SW 1271 (cell line): ENCODE measurements around the gene LSM14A.
"Not testable (repeated sequence)": the region's sequence is repeated elsewhere in the genome, so short reads cannot be mapped to it uniquely, and the experiment has no call there.

ENCODE experiments used
- DNase-seq, 2 experiments: peaks; one replicate each; lab custom pipeline; 2025; lab: John Stamatoyannopoulos, UW

LSM14A gene

DNA sequence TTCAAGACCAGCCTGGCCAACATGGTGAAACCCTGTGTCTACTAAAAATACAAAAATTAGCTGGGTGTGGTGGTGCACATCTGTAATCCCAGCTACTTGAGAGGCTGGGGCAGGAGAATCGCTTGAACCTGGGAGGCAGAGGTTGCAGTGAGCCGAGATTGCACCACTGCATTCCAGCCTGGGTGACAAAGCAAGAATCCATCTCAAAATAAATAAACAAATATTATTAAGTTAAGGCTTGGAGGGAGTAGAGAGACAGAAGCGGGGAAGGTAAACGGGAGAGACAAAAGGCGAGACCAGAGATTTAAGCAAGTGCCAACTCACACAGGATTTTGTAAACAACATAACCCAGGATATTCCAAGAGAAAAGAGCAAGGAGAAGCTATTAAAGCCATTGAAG is 12.8 kb upstream of the LSM14A start:
- not testable (repeated sequence) for DNase-seq

GRCh38 chr19:34161902-34162301 is 10.4 kb upstream of the LSM14A start:
- DNase-seq: not testable (repeated sequence)

- DNase-seq: no peak
These were observed 7.0 kb upstream of the LSM14A start for GRCh38 chr19:34165295-34165738.

GRCh38 chr19:34169475-34170199 is 2.7 kb upstream of the LSM14A start:
- DNase-seq: not testable (repeated sequence)

DNA sequence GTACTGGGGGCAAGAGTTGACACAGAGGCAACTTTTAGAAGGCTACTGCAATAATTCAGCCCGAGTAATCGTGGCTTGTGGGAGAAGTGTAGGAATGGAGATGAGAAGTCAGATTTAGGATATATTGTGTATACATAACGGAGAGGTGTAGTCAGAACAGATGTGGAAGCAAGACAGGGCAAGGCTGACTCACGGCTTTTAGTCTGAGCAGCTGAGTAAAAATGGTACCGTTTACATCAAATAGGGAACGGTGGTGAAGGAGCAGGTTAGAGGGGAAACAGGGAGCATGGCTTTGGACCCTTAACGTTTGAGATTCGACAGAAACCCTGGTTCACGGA is 796 bp upstream of the LSM14A start:
- DNase-seq: no peak

GRCh38 chr19:34172661-34173192 is 423 bp downstream of the LSM14A start:
- DNase-seq: no peak

DNA sequence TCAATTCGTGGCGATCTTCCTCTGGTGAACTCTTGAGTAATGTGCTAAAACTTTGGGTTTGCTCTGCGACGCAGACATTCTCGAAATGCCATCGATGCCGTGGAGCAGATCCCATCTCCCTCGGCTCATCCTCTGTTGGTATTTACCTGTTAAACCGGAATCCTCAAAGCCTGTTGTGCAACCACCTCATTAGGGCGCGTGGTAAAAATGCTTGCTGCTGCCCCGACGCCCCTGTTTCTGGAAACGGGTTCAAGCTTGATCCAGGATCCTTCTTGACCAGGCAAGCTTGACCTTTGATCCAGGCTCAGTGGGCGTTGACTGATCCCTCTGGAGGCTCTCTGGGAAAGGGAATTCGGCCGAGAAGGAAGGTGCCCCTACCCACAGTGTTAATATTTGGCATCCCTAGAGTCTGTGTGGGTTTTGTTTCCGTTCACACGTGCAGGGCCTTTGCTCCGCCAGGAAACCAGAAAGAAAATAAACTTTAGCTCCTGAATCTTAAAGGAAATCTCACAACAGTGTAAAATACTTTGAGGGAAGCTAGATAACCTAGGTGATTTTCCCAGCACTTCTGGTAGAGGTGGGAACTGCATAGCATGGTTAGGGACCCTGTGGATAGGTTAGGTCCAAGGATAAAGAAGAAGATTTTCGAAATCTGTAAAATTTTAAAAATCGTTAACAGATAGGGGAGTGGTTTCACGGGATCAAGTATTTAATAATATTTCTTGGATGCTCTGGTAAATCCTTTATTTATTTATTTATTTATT is 1.1 kb downstream of the LSM14A start:
- DNase-seq: peak; percentile 46 to 52

- not testable (repeated sequence) for DNase-seq
These were observed 2.9 kb downstream of the LSM14A start for GRCh38 chr19:34175173-34175572.

DNA sequence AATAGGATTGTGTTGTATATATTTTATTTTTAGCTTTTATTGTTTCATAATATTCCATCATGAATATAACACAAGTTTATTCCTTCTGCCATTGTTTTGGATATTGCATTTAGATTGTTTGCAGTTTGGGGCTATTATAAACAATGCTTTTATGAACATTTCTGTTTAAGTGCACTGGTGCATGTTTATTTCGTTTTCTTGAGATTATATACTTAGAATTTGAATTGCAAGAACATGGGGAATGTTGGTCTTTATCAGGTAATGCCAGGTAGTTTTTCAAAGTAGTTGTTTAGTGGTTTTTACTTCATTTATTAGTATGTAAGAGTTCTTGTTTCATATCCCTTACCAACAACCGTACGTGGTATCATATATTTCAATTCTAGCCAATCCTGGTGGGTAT is 4.3 kb downstream of the LSM14A start:
- DNase-seq: no peak

DNA sequence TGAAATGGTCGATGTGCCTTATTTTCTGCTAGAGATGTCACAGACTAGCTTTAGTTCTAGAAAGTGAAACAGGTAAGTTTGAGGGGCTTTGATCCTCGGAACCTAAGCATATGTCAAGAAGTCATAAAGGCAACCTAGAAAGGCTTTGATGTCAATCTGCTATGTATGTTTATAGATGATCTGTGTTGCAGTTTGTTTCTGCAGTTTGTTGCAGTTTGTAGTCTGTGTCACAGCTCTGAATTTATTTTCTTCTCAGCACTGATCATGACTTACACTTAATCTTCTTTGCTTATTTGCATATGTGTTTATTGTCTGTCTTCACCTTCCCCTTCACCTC is 5.9 kb downstream of the LSM14A start:
- no peak for DNase-seq

DNA sequence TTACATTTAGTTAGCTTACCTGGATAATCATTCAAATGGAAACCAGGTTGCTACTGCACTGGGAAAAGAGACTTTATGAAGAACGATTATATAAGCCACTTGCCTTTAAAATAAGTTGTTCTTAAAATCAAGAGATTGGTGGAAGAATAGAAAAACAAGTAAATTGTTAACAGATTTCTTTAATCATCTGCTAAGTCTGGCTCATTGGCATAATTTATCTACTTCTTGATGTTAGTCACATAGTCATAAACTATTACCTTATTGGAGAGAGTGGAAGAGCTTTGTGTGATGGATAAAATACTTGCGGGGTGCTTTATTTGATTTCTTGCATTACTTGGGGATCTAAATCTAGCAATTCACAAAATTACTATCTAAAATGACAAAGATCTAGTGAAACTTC is 6.8 kb downstream of the LSM14A start:
- no peak for DNase-seq

DNA sequence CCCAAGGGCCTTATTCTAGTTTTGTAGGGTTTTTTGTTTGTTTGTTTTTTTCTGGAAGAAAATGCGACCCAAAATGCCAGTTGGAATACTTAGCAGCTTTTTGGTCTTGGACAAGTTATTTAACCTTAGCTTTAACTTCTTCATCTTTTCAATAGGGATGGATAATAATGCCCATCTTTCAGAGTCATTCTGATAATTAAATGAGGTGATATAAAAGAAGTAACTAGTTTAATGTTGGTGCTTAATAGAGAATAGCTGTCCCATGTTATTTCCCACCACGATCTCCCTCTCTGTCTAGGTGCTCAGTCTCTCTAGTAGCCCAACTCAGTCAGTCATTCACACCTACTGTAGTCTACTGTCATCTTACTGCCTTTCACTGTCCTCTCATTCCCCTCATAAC is 8.0 kb downstream of the LSM14A start:
- no peak for DNase-seq

DNA sequence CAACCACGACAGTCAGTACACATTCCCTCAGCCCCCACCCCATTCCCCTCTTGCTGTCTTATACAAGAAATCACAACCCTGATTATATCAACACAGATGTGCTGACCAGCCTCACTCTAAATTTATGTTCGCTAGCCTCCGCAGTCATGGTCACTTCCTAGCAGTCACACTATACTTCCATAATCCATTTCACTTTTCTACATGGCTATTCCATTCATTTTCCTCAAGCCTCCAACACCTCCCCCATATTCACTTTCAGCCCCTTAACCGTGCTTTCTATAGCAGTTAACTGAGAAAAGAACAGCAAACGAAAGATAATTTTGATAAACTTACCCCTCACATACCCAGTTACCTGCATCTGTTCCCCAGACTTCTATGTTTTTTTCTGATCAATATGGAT is 8.4 kb downstream of the LSM14A start:
- no peak for DNase-seq

DNA sequence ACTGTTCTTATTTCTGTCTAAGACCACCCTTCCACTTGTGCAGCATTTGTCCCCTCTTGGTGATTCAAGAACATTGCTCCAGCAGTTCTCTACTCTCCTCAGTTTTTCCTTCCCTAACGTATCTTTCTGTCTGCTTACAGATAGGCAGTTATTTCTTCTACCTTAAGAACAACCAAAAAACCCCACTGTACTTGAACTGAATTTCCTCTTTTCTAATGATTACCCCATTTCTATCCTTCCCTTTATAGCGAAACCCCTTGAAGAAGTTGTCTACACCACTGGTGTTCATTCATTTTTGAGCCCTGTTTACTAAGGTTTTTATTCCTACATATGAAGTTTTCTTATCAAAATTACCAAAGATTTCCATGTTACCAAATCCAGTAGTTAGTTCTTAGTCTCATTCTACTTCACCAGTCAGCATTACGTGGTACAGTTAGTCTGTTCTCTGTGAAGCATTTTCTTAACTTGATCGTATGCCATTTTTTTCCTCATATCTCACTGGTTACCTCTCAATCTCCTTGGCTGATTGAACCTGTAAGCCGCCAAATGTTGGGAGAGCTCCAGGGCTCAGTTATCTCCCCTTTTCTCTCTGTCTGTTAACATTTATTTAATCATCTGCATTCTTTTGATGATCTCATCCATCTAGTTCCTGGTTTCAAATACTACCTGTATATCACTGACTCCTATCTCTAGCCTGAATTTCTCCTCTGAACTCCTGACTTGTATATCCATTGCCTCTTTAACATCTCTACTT is 9.0 kb downstream of the LSM14A start:
- DNase-seq: no peak

GRCh38 chr19:34182125-34182524 is 9.8 kb downstream of the LSM14A start:
- DNase-seq: no peak

- no peak for DNase-seq
These were observed 12.7 kb downstream of the LSM14A start for GRCh38 chr19:34184880-34185491.

- no peak for DNase-seq
These were observed 13.9 kb downstream of the LSM14A start for GRCh38 chr19:34186205-34186604.

GRCh38 chr19:34187011-34187410 is 14.7 kb downstream of the LSM14A start:
- no peak for DNase-seq

DNA sequence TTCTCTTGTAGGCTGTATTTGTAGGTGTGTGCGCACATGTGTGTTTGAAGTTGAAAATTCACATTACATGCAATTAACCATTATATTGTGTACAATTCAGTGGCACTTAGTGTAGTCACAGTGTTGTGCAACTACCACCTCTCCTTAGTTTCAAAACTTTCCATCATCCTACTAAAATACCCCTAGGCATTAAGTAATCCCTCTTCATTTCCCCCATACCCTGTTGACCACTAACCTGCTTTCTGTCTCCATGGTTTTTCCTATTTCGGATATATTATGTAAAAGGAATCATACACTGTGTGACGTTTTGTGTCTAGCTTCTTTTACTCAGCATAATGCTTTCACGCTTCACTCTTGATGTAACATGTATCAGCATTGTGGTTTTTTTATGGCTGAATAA is 16.1 kb downstream of the LSM14A start:
- DNase-seq: no peak

DNA sequence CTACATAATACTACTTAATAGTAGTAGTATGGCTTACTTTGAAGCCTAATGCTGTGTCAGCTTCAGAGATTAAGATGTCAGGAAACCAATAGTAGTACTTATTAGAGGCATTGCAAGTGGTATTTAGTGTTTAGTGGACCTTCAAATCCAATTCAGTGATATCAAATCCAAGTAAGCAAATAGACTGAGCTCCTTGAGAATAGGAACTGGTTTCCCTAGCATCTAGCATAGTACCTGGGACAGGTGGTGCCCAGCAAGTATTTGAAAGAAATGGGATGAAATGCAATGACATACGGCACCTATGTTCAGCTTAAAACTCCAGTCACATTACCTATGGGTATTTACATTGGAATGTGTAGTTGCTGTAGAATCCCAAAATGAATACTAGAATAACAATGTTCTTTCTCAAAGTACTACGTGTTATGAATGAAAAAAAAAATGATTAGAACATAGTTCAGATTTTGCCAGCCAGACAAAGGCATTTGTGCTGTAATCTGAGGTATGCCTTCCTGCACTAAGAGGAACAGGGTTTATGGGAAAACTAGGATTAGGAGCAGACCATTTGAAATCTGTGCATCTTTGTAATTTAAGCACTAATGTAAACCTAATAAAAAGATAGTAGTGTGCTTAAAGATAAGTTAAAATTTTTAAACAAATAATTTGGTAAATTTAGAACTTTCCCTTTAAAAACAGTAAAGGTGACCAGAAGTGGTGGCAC is 17.1 kb downstream of the LSM14A start:
- no peak for DNase-seq

GRCh38 chr19:34189917-34190425 is 17.7 kb downstream of the LSM14A start:
- no peak for DNase-seq
